Measurements from ENCODE around the gene FGFBP1. TPM values are rescaled to one million over a fixed set of nuclear protein-coding genes. Genes with fewer than 3 reads are reported as not detected.

The FGFBP1 gene
- total and polyA plus RNA-seq, 3 donors from 2014 or later: 1.1 TPM; not detected in 2

DNA sequence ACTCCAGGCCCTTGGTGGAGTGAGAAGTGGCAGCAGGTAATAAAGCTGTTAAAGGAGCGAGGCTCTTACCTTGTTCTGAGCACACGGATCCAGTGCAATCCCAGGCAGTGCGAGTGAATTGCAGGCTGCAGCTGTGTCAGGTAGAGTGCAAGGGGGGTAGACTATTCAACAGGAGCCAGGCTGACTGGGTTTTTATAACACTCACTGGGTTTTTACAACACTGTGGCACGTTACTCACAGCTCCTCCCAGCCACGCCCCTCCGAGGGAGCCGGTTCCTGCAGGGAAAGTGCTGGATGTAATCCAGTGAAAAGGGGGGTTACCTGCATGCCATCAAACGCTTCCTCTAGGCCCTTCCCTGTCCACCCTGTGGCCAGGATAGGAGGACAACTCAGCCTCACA, 358 bp downstream of the FGFBP1 start:
- Histone ChIP-seq H3K4me1 (no peaks in the 10 kb centered on the region), H3K36me3 (ENCODE audit: low read depth, missing control alignments) (no peaks in the 10 kb centered on the region), H3K27ac (no peak overlapping the region), H3K27me3 (no peaks in the 10 kb centered on the region), H3K9me3 (no peaks in the 10 kb centered on the region), H3K4me3 (no peak overlapping the region)
- 49 to 63% methylated on average over 5 to 8 of the region's 8 CpGs for WGBS, 2 donors
- no peak for DNase-seq
- intact Hi-C loops (cut with DNase I; ENCODE audit: low total_unique reads): no loop called here
- TF ChIP-seq POLR2A (IDR thresholded peaks at IDR 0.05): no peak
- TF ChIP-seq, protein P1, sequence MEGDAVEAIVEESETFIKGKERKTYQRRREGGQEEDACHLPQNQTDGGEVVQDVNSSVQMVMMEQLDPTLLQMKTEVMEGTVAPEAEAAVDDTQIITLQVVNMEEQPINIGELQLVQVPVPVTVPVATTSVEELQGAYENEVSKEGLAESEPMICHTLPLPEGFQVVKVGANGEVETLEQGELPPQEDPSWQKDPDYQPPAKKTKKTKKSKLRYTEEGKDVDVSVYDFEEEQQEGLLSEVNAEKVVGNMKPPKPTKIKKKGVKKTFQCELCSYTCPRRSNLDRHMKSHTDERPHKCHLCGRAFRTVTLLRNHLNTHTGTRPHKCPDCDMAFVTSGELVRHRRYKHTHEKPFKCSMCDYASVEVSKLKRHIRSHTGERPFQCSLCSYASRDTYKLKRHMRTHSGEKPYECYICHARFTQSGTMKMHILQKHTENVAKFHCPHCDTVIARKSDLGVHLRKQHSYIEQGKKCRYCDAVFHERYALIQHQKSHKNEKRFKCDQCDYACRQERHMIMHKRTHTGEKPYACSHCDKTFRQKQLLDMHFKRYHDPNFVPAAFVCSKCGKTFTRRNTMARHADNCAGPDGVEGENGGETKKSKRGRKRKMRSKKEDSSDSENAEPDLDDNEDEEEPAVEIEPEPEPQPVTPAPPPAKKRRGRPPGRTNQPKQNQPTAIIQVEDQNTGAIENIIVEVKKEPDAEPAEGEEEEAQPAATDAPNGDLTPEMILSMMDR (IDR thresholded peaks at IDR 0.05): no peak

DNA sequence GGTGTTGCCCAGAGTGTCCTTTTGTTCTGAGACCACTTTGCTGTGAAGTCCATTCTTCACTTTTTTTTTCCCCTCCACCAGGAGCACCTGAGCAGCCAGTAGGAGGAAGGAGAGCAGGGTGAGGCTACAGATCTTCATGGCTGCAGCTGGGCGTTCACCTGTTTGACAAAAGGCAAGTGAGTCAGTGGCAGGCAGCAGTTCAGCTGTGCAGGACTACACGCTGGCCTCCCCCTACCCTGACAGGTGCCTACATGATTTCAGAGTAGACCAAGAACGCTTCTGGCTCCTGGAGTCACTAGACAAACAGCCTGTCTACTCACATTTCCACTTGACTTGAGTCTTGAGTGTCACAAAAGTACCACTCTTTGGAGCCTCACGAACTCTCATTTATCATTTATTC, 2.0 kb downstream of the FGFBP1 start:
- 88 to 91% methylated on average over 4 of the region's 4 CpGs for WGBS, 2 donors
- intact Hi-C loops (cut with DNase I; ENCODE audit: low total_unique reads): no loop called here
- no peak overlapping the region for H3K27ac ChIP-seq
- H3K4me3 ChIP-seq: no peak overlapping the region
- DNase-seq: no peak
- H3K9me3 ChIP-seq: no peaks in the 10 kb centered on the region
- H3K27me3 ChIP-seq: no peaks in the 10 kb centered on the region
- H3K4me1 ChIP-seq: no peaks in the 10 kb centered on the region
- TF ChIP-seq POLR2A (IDR thresholded peaks at IDR 0.05): no peak
- TF ChIP-seq, protein P1 (IDR thresholded peaks at IDR 0.05): no peak
- no peaks in the 10 kb centered on the region for H3K36me3 ChIP-seq (ENCODE audit: low read depth, missing control alignments)

DNA sequence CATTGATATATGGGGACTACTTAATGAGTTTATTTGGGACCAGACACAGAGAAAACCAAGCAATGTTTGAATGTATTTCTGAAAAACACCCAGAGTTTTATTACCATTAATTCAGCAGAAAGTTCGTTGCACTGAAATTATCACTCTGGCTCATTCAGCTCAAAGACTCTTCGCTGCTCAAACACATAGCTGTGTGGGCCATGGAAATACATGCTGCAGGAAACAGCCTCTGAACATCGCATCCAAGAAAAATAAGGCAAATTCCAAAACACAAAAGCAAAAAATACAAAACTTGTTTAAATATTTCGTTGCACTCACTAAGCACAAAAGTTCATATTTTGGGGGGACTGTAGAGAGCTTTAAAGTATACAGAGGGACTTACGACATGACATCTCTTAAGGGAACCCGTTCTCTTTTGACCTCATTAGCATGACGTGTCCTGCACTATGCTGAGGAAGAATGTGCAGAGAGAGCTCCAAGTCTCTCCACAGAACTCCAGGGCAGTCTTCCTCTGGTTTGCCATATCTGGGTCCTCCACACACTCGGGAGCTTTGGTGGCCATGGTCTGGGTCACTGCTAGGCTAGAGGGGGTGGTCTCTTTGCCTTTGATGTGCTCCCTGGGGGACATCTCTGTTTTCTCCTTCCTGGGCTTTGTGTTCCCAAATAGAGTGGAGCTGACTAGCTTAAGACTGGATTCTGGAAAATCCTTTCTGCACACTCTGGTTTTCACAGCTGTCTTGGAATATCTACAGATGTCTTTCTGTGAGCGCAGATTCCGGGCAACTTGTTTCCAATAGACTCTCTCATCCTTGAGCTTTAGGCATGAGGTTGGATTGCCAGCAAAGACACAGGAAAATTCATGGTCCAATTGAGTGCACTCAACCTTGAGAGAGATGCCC, 2.8 kb downstream of the FGFBP1 start:
- intact Hi-C loops (cut with DNase I; ENCODE audit: low total_unique reads): no loop called here
- 58 to 69% methylated on average over 10 of the region's 10 CpGs for WGBS, 2 donors
- no peak for DNase-seq
- H3K36me3 ChIP-seq (ENCODE audit: low read depth, missing control alignments): no peaks in the 10 kb centered on the region
- no peaks in the 10 kb centered on the region for H3K27me3 ChIP-seq
- H3K27ac ChIP-seq: no peak overlapping the region
- H3K4me3 ChIP-seq: no peak overlapping the region
- TF ChIP-seq, protein P1 (IDR thresholded peaks at IDR 0.05): no peak
- no peak for TF ChIP-seq POLR2A (IDR thresholded peaks at IDR 0.05)
- H3K9me3 ChIP-seq: no peaks in the 10 kb centered on the region
- H3K4me1 ChIP-seq: no peaks in the 10 kb centered on the region

DNA sequence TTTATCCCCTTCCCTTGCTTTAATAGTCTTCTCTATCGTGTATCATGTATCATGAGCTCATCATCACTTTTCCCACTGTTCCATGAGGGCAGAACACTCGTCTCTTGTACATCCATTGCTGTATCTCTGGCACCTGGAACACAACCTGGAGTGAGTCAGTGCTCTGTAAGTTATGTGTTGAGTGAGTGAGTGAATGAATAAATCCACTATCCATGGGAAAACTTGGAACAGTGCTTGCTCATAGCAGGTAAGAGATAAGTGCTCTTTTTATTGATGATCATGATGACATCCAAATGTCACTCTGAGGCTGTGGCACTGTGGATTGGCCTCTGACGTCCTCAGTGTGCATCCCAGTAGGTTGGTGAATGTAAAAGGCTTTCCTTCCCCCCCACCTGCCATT, 4.3 kb downstream of the FGFBP1 start:
- TF ChIP-seq, protein P1 (IDR thresholded peaks at IDR 0.05): no peak
- no peak for TF ChIP-seq POLR2A (IDR thresholded peaks at IDR 0.05)
- H3K4me1 ChIP-seq: no peaks in the 10 kb centered on the region
- 86 to 88% methylated on average over 3 of the region's 3 CpGs for WGBS, 2 donors
- no peaks in the 10 kb centered on the region for H3K9me3 ChIP-seq
- no peaks in the 10 kb centered on the region for H3K27me3 ChIP-seq
- no peak overlapping the region for H3K27ac ChIP-seq
- DNase-seq: no peak
- H3K4me3 ChIP-seq: no peak overlapping the region
- no peaks in the 10 kb centered on the region for H3K36me3 ChIP-seq (ENCODE audit: low read depth, missing control alignments)
- intact Hi-C loops (cut with DNase I; ENCODE audit: low total_unique reads): no loop called here
